HCT116 (cell line): Measurements from ENCODE around the gene TUT4.

Experiments
- ATF3 ChIP-seq: IDR thresholded peaks from 2 replicates; pipeline ENCODE4 v1.6.1; 2012
- CTCF ChIP-seq, 3 experiments: fragments of 200-600 bp in 1 of 3; sonication (generic) in 1 of 3; IDR thresholded peaks in 2 of 3; conservative IDR thresholded peaks in 1 of 3; 2 replicates each; pipeline ENCODE4 v1.5.1; 2012 to 2017; ENCODE audit warnings: low read depth in 2 of 3, low read length in 2 of 3, antibody characterized with exemption in 1 of 3, borderline replicate concordance in 1 of 3, control low read depth in 1 of 3, mild to moderate bottlenecking in 1 of 3, mixed read lengths in 1 of 3, mixed run types in 1 of 3, moderate library complexity in 1 of 3; ENCODE audit not compliant: insufficient read depth in 1 of 3
- EGR1 ChIP-seq: IDR thresholded peaks from 2 replicates; pipeline ENCODE4 v1.6.1; 2012; ENCODE audit warnings: low read depth
- EZH2 ChIP-seq: fragments of 200-600 bp; sonication (generic); IDR thresholded peaks from 2 replicates; pipeline ENCODE4 v1.6.1; 2017; ENCODE audit warnings: antibody characterized with exemption, mixed run types
- EZH2phosphoT487 ChIP-seq: fragments of 200-600 bp; IDR thresholded peaks from 2 replicates; pipeline ENCODE4 v1.6.1; 2018; ENCODE audit warnings: antibody characterized with exemption, borderline replicate concordance
- JUND ChIP-seq: IDR thresholded peaks from 2 replicates; pipeline ENCODE4 v1.6.1; 2012
- POLR2AphosphoS5 ChIP-seq: IDR thresholded peaks from 2 replicates; pipeline ENCODE4 v1.6.1; 2011; ENCODE audit warnings: mild to moderate bottlenecking, low read depth, low read length, moderate library complexity
- RAD21 ChIP-seq: IDR thresholded peaks from 2 replicates; pipeline ENCODE4 v1.6.1; 2012; ENCODE audit warnings: low read depth, mild to moderate bottlenecking
- SRF ChIP-seq: IDR thresholded peaks from 2 replicates; pipeline ENCODE4 v1.6.1; 2012; ENCODE audit warnings: low read depth
- TF ChIP-seq, protein P1 (sequence below): IDR thresholded peaks from 2 replicates; pipeline ENCODE4 v1.6.1; 2011; ENCODE audit warnings: mild to moderate bottlenecking, low read length, moderate library complexity; ENCODE audit not compliant: insufficient replicate concordance; ENCODE audit errors: extremely low read depth
- TF ChIP-seq, protein P2 (sequence below): IDR thresholded peaks from 2 replicates; pipeline ENCODE4 v1.6.1; 2012; ENCODE audit warnings: low read depth

- TF ChIP-seq CTCF (IDR thresholded peaks at IDR 0.05 in 2 of 3, conservative IDR thresholded peaks at IDR 0.05 in 1 of 3; ENCODE audit: borderline replicate concordance in 1 of 3, insufficient read depth in 1 of 3, low read depth in 2 of 3, low read length in 2 of 3), result no peak
- TF ChIP-seq, protein P1, sequence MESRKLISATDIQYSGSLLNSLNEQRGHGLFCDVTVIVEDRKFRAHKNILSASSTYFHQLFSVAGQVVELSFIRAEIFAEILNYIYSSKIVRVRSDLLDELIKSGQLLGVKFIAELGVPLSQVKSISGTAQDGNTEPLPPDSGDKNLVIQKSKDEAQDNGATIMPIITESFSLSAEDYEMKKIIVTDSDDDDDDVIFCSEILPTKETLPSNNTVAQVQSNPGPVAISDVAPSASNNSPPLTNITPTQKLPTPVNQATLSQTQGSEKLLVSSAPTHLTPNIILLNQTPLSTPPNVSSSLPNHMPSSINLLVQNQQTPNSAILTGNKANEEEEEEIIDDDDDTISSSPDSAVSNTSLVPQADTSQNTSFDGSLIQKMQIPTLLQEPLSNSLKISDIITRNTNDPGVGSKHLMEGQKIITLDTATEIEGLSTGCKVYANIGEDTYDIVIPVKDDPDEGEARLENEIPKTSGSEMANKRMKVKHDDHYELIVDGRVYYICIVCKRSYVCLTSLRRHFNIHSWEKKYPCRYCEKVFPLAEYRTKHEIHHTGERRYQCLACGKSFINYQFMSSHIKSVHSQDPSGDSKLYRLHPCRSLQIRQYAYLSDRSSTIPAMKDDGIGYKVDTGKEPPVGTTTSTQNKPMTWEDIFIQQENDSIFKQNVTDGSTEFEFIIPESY, result no peak
- no peak for TF ChIP-seq ATF3
- TF ChIP-seq EGR1, result no peak
- TF ChIP-seq POLR2AphosphoS5, result no peak
- TF ChIP-seq RAD21, result no peak
- TF ChIP-seq JUND, result no peak
- no peak for TF ChIP-seq EZH2phosphoT487
- TF ChIP-seq, protein P2, sequence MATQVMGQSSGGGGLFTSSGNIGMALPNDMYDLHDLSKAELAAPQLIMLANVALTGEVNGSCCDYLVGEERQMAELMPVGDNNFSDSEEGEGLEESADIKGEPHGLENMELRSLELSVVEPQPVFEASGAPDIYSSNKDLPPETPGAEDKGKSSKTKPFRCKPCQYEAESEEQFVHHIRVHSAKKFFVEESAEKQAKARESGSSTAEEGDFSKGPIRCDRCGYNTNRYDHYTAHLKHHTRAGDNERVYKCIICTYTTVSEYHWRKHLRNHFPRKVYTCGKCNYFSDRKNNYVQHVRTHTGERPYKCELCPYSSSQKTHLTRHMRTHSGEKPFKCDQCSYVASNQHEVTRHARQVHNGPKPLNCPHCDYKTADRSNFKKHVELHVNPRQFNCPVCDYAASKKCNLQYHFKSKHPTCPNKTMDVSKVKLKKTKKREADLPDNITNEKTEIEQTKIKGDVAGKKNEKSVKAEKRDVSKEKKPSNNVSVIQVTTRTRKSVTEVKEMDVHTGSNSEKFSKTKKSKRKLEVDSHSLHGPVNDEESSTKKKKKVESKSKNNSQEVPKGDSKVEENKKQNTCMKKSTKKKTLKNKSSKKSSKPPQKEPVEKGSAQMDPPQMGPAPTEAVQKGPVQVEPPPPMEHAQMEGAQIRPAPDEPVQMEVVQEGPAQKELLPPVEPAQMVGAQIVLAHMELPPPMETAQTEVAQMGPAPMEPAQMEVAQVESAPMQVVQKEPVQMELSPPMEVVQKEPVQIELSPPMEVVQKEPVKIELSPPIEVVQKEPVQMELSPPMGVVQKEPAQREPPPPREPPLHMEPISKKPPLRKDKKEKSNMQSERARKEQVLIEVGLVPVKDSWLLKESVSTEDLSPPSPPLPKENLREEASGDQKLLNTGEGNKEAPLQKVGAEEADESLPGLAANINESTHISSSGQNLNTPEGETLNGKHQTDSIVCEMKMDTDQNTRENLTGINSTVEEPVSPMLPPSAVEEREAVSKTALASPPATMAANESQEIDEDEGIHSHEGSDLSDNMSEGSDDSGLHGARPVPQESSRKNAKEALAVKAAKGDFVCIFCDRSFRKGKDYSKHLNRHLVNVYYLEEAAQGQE, result no peak
- TF ChIP-seq SRF, result no peak
- no peak for TF ChIP-seq EZH2
These were observed 49.2 kb downstream of the TUT4 start for GRCh38 chr1:52503706-52504105.
